HUDEP-2 (cell line): ENCODE results near the gene PKMYT1.

Experiments
- DNase-seq, 76 experiments: peaks; one replicate each; lab custom pipeline; 2025; ENCODE audit not compliant: unreplicated experiment in 76 of 76; lab: John Stamatoyannopoulos, UW

Gene PKMYT1

GRCh38 chr16:2975161-2975795 lies 5.0 kb downstream of the PKMYT1 start:
- DNase-seq: no peak

GRCh38 chr16:2974319-2975056 lies 5.8 kb downstream of the PKMYT1 start:
- no peak for DNase-seq

GRCh38 chr16:2973605-2974318 lies 6.5 kb downstream of the PKMYT1 start:
- no peak for DNase-seq

GRCh38 chr16:2973093-2973492 lies 7.2 kb downstream of the PKMYT1 start:
- no peak for DNase-seq

GRCh38 chr16:2971985-2972784 lies 8.1 kb downstream of the PKMYT1 start:
- DNase-seq: no peak

- no peak for DNase-seq
Measured at GRCh38 chr16:2971134-2971984, 8.9 kb downstream of the PKMYT1 start.

GRCh38 chr16:2970563-2970962 lies 9.7 kb downstream of the PKMYT1 start:
- DNase-seq: peak in 1 of 76 experiments; percentile 10

- DNase-seq: peak in 66 of 76 experiments; percentile 8 to 82 (median 63)
Measured at GRCh38 chr16:2969545-2970521, 10.4 kb downstream of the PKMYT1 start.

GRCh38 chr16:2968738-2969544 lies 11.3 kb downstream of the PKMYT1 start, which contains the start of gene PAQR4:
Gene PAQR4 (plus strand): TSS chr16:2969348. CDS start chr16:2969675, 327 bp downstream.
- DNase-seq: peak in 70 of 76 experiments; percentile 26 to 95 (median 78)

GRCh38 chr16:2968368-2968737 lies 11.9 kb downstream of the PKMYT1 start:
- no peak for DNase-seq

- DNase-seq: no peak
Measured at GRCh38 chr16:2967721-2968161, 12.5 kb downstream of the PKMYT1 start.

GRCh38 chr16:2967211-2967631 lies 13.0 kb downstream of the PKMYT1 start:
- no peak for DNase-seq

GRCh38 chr16:2966808-2967191 lies 13.4 kb downstream of the PKMYT1 start:
- DNase-seq: no peak

- DNase-seq: no peak
Measured at GRCh38 chr16:2966043-2966807, 14.0 kb downstream of the PKMYT1 start.

GRCh38 chr16:2964475-2965336 lies 15.5 kb downstream of the PKMYT1 start:
- peak in 47 of 76 experiments; percentile 2 to 79 (median 44) for DNase-seq
